ACC112 (cell line): ENCODE results near the gene IGSF10.

Experiments
- H2AFZ ChIP-seq: fragments of 200-600 bp; sonication (generic); one replicate; pipeline ENCODE4 v1.6.0; 2017; ENCODE audit warnings: antibody characterized with exemption, low read length; ENCODE audit not compliant: unreplicated experiment
- H3K27ac ChIP-seq: fragments of 200-600 bp; sonication (generic); 2 replicates; pipeline ENCODE4 v1.5.1; 2014; ENCODE audit warnings: low read depth, mild to moderate bottlenecking, antibody characterized with exemption, low read length, moderate library complexity
- H3K27me3 ChIP-seq: fragments of 200-600 bp; sonication (generic); 2 replicates; pipeline ENCODE4 v1.6.1; 2014; ENCODE audit warnings: mild to moderate bottlenecking, antibody characterized with exemption, low read length, moderate library complexity, mixed read lengths; ENCODE audit not compliant: insufficient read depth
- H3K36me3 ChIP-seq: fragments of 200-600 bp; sonication (generic); 2 replicates; pipeline ENCODE4 v1.6.1; 2016; ENCODE audit warnings: mild to moderate bottlenecking, antibody characterized with exemption, low read length, moderate library complexity, mixed read lengths; ENCODE audit not compliant: insufficient read depth
- H3K4me1 ChIP-seq: fragments of 200-600 bp; sonication (generic); one replicate; pipeline ENCODE4 v1.6.1; 2016; ENCODE audit warnings: low read length, mixed read lengths; ENCODE audit not compliant: insufficient read depth, unreplicated experiment, control insufficient read depth
- H3K4me3 ChIP-seq: fragments of 200-600 bp; sonication (generic); 2 replicates; pipeline ENCODE4 v1.5.1; 2014; ENCODE audit warnings: mild to moderate bottlenecking, low read depth, low read length
- H3K79me2 ChIP-seq: fragments of 200-600 bp; sonication (generic); one replicate; pipeline ENCODE4 v1.6.0; 2016; ENCODE audit warnings: low read length; ENCODE audit not compliant: control insufficient read depth, unreplicated experiment, insufficient read depth

IGSF10 gene

DNA sequence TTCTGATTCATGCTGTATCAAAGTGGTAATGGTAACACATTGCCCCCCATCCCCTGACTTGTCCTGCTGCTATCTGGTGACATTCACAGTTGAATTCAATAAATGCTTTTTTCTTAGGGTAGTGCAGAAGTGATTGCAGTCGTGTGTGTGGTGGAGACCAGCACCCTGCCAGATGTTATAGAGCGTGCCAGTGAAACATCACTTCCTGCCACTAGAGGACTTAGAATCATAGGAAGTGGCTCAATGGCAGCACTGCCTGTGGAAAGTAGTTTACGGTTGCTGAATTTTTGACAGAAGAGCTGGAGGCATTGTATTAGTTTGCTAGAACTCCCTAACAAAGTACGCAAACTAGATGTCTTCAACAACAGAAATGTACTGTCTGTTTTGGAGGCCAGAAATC is 38.9 kb downstream of the IGSF10 start:
- H3K79me2 ChIP-seq: no peaks in the 10 kb centered on the region
- H2AFZ ChIP-seq: no peak overlapping the region
- peaks cover 17% of the 10 kb centered on the region for H3K4me1 ChIP-seq
- H3K27me3 ChIP-seq: no peaks in the 10 kb centered on the region
- no peak overlapping the region for H3K27ac ChIP-seq
- no peaks in the 10 kb centered on the region for H3K36me3 ChIP-seq
- no peak overlapping the region for H3K4me3 ChIP-seq

DNA sequence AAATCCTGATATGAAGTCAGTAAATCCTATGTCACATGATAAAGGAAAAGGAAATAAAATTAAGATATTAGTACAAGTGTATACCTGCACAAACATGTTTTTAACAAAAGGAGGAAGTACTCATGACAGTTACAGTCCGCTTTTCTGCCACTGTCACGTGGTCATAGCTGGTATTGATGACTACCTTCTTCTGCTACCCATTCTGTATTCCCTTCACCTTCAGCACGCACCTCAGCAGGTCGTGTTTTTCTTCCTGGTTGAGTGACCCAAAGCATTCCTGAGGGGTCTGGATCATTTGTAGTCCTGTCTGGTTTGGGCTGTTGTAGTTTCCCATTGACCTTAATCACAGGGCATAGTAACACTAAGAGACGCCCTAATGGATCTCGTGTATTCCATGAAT is 41.1 kb downstream of the IGSF10 start:
- Histone ChIP-seq H3K79me2 (no peaks in the 10 kb centered on the region), H3K27me3 (no peaks in the 10 kb centered on the region), H3K27ac (no peak overlapping the region), H3K4me3 (no peak overlapping the region), H2AFZ (no peak overlapping the region), H3K36me3 (no peaks in the 10 kb centered on the region), H3K4me1 (peaks cover 3% of the 10 kb centered on the region)

DNA sequence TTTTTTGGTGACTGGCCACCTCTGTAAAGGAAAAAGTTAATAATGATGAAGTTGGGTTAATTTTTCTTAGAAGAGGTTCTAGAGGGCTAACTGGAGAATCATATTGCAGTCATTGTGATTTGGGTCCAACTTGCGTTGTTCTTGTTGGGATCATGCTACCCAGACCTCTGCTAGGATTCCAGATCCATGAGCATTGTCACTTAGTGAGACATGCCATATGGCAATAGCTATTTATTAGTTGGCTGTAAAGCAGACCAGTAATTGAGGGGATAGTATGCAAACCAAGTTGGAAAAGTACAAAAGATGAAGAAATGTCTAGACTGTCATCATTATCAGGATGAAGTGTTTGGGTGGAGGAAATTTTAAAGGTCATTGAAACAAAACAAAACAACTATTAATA is 45.6 kb downstream of the IGSF10 start:
- no peaks in the 10 kb centered on the region for H3K79me2 ChIP-seq
- no peak overlapping the region for H3K27ac ChIP-seq
- peaks cover 7% of the 10 kb centered on the region for H3K4me1 ChIP-seq
- H3K4me3 ChIP-seq: no peak overlapping the region
- no peaks in the 10 kb centered on the region for H3K36me3 ChIP-seq
- no peaks in the 10 kb centered on the region for H3K27me3 ChIP-seq
- no peak overlapping the region for H2AFZ ChIP-seq

DNA sequence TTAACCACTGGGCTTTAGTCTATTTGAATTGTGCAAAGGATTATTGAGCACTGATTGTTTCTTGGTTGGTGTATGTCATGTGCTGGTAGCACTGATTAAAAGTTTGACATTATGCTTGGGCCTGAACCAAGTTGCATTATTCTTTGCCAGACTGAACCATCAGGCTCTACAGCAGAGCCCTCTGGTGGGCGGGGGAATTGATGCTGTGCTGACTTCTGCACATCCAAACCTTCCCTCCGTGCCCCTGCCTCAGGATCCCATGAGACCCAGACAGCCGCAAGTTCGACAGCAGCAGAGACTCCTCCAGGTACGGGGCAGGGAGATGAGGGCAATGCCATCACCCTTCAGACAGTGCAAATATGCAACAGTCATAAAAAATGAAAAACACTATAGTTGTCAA is 47.9 kb downstream of the IGSF10 start:
- Histone ChIP-seq H3K4me3 (no peak overlapping the region), H3K36me3 (no peaks in the 10 kb centered on the region), H3K4me1 (peaks cover 7% of the 10 kb centered on the region), H2AFZ (no peak overlapping the region), H3K79me2 (no peaks in the 10 kb centered on the region), H3K27ac (no peak overlapping the region), H3K27me3 (no peaks in the 10 kb centered on the region)
